Measurements from ENCODE around the gene CCDC197.

GRCh38 chr14:93956514-93957332, 40.4 kb upstream of the CCDC197 start:
- no peak for TF ChIP-seq CTCF (IDR thresholded peaks at IDR 0.05)
- no peak for TF ChIP-seq POLR2A (IDR thresholded peaks at IDR 0.05)

All from uterus (tissue), 2 donors.